ENCODE results near the gene RMC1. TPM values are rescaled to one million over a fixed set of nuclear protein-coding genes. Genes with fewer than 3 reads are reported as not detected.

RMC1 gene
- total RNA-seq, result 10 to 100 TPM in 1 of 2 donors, 1 to 10 TPM in 1; 9.9 to 15.5 TPM

DNA sequence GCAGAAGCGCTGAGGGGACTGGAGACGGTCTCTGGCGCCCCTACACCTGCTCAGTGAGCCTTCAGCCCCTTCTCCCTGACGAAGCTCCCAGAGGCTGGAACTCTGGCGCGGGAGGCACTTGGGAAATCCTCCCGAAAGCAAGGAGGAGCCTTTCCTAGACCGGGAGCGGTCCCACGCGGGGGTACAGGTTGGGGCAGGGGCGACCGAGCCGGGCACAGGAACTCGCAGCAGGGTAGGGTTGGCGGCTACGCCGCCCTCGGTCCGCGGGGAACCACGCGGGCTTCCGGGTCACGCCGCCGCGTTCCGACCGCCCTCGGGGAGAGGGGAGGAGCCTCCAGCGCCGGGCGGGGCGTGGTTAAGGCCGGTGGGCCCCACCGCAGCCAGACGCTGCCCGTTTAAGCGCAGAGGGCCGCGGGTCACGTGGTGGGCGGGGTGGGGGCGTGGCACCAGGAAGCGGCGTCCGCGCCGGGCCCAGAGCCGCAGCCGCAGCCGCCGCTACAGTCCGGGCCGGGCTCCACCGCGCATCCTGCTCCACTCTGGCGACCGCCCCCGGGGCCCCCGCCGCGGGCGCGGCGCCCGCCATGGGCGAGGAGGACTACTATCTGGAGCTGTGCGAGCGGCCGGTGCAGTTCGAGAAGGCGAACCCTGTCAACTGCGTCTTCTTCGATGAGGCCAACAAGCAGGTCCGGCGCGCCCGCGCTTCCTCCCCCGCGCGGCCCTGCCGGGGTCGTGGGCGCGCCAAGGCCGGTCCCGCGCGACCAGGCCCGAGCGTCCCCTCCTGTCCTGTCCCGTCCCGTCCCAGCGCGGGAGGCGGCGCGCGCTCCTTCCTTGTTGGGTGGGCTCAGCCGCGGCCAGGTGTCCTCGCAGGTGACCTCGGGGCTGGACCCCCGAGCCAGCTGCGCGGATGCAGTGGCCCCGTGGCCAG is at the start of gene RMC1:
Gene RMC1 (plus strand): TSS at position 474 of the 925 bp plus-strand sequence. CDS start 108 bp downstream, at position 582.
- peak; percentile 97 for ATAC-seq
- 0% methylated on average over 4 to 95 of the region's 110 CpGs for WGBS, 2 donors
- TF ChIP-seq, protein P1, sequence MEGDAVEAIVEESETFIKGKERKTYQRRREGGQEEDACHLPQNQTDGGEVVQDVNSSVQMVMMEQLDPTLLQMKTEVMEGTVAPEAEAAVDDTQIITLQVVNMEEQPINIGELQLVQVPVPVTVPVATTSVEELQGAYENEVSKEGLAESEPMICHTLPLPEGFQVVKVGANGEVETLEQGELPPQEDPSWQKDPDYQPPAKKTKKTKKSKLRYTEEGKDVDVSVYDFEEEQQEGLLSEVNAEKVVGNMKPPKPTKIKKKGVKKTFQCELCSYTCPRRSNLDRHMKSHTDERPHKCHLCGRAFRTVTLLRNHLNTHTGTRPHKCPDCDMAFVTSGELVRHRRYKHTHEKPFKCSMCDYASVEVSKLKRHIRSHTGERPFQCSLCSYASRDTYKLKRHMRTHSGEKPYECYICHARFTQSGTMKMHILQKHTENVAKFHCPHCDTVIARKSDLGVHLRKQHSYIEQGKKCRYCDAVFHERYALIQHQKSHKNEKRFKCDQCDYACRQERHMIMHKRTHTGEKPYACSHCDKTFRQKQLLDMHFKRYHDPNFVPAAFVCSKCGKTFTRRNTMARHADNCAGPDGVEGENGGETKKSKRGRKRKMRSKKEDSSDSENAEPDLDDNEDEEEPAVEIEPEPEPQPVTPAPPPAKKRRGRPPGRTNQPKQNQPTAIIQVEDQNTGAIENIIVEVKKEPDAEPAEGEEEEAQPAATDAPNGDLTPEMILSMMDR (IDR thresholded peaks at IDR 0.05), result peak in 4 of 7 experiments; percentile 23 to 31 (median 26)
- peak; percentile 80 to 95 (median 93) for TF ChIP-seq POLR2A (IDR thresholded peaks at IDR 0.05)
- peak; percentile 95 to 98 (median 96) for DNase-seq
- no peaks in the 10 kb centered on the region for H3K9me3 ChIP-seq
- H3K4me3 ChIP-seq, result peak within 1 kb of the TSS; percentile 86 to 98
- no peaks in the 10 kb centered on the region for H3K27me3 ChIP-seq
- H3K27ac ChIP-seq, result peak within 1 kb of the TSS; percentile 73 to 94 (median 85)
- no peaks in the 10 kb centered on the region for H3K36me3 ChIP-seq (replicated peaks in 1 of 2; ENCODE audit: insufficient read depth in 1 of 2, low read depth in 2 of 2)
- peaks cover 24% of the 10 kb centered on the region for H3K4me1 ChIP-seq
- intact Hi-C loops (cut with DNase I), result no loop called here

DNA sequence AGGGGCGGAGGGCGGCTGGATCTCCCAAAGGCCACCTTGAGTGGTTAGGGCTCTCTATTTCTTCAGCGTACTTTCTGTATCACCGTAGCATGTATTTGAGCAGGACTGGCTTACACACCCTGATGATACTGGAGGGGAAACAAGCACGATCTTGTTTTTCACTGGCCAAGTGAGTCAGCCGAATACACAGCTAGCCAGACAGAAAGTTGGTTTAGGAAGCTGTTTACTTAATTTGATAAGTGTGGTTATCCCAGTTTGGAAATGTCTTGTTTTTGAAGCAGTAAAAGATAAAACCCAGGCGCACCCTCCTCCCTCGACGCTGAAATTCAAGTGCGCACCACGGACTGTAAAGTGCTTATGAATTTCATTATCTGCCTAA is 49.6 kb upstream of the RMC1 start:
- ATAC-seq (peak; percentile 30), DNase-seq (peak in 3 of 4 donors; percentile 11 to 45 (median 16))
- Histone ChIP-seq H3K27me3 (no peaks in the 10 kb centered on the region), H3K27ac (peak overlapping the region; percentile 80 to 99 (median 90)), H3K4me3 (peak overlapping the region; percentile 77 to 99), H3K9me3 (no peaks in the 10 kb centered on the region), H3K36me3 (replicated peaks in 1 of 2; ENCODE audit: insufficient read depth in 1 of 2, low read depth in 2 of 2) (no peaks in the 10 kb centered on the region), H3K4me1 (peaks cover 50% of the 10 kb centered on the region)
- WGBS, 2 donors, result 0 to 1% methylated on average over 9 to 11 of the region's 11 CpGs
- TF ChIP-seq, protein P1 (IDR thresholded peaks at IDR 0.05), result no peak
- no peak for TF ChIP-seq POLR2A (IDR thresholded peaks at IDR 0.05)
- intact Hi-C loops (cut with DNase I), result no loop called here

DNA sequence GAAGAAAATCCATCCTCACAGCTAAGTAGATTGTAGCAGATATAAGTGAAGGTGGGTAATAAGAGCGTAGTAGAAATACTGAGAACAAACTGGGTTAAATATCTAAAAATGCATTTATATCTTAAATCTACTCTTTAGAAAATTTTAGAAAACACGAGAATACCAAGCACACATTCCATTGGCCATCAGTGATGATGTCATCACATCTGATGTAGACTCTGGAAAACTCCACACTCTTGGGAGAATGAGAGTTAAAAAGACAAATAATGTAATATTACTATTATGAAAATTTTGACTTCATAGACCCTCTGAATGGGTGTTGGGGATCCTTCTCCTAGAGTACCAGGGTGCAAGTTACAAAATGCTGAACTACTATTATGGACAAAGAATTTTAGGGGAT is 46.5 kb upstream of the RMC1 start:
- H3K27ac ChIP-seq, result no peak overlapping the region
- intact Hi-C loops (cut with DNase I), result no loop called here
- peaks cover 75% of the 10 kb centered on the region for H3K4me1 ChIP-seq
- WGBS, 2 donors, result 90 to 91% methylated on average over 2 of the region's 2 CpGs
- no peak for DNase-seq
- no peaks in the 10 kb centered on the region for H3K36me3 ChIP-seq (replicated peaks in 1 of 2; ENCODE audit: insufficient read depth in 1 of 2, low read depth in 2 of 2)
- no peaks in the 10 kb centered on the region for H3K27me3 ChIP-seq
- TF ChIP-seq POLR2A (IDR thresholded peaks at IDR 0.05), result no peak
- TF ChIP-seq, protein P1 (IDR thresholded peaks at IDR 0.05), result no peak
- no peaks in the 10 kb centered on the region for H3K9me3 ChIP-seq
- ATAC-seq, result no peak
- no peak overlapping the region for H3K4me3 ChIP-seq

DNA sequence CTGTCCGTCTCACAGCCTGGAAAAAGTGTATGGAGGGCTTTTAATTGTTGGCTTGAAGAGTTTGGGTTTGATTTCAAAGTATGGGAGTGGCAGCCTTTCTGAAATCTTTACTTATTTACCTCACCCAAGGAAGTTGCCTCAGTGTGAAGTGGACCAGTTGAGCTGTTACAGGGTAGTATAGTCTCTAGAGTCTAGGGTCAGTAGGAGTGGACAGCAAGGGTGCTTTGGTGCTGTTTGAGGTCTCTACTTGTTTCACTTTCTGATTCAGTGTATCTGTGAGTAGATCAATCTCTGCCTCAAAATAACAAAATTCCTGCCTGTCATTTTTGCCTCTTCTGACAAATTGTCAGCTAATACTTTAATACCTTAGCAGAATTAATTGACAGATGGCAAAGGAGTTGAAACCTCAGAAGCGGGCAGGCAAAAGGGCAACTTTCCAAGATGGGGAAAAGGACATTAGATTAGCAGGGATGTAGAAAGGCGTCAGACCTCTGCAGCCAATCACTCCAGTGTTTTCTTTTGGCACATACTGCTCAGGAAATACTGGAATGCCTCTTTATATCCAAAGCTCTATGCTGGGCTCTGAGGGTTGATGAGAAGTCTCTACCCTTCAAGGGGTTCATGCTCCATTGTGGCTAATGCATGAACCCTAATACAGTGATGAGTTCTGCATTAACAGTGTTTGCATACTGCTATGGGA is 44.3 kb upstream of the RMC1 start:
- DNase-seq, result no peak

More for the DNA sequence above, 44.3 kb upstream of the RMC1 start:
- Histone ChIP-seq H3K27ac (no peak overlapping the region), H3K27me3 (no peaks in the 10 kb centered on the region), H3K36me3 (replicated peaks in 1 of 2; ENCODE audit: insufficient read depth in 1 of 2, low read depth in 2 of 2) (peaks cover 0 to 5% of the 10 kb centered on the region in 2 donors), H3K9me3 (no peaks in the 10 kb centered on the region), H3K4me1 (peaks cover 66% of the 10 kb centered on the region), H3K4me3 (no peak overlapping the region)
- no peak for ATAC-seq
- TF ChIP-seq, protein P1 (IDR thresholded peaks at IDR 0.05), result no peak
- no peak for TF ChIP-seq POLR2A (IDR thresholded peaks at IDR 0.05)
- WGBS, 2 donors, result 47% methylated on average over 3 of the region's 3 CpGs
- intact Hi-C loops (cut with DNase I), result no loop called here
